ENCODE results near the gene DHRS12. TPM values are rescaled to one million over a fixed set of nuclear protein-coding genes. Genes with fewer than 3 reads are reported as not detected.

The DHRS12 gene
- total and polyA plus RNA-seq, 12 donors = 4.3 to 33.9 (median 11.6) TPM

DNA sequence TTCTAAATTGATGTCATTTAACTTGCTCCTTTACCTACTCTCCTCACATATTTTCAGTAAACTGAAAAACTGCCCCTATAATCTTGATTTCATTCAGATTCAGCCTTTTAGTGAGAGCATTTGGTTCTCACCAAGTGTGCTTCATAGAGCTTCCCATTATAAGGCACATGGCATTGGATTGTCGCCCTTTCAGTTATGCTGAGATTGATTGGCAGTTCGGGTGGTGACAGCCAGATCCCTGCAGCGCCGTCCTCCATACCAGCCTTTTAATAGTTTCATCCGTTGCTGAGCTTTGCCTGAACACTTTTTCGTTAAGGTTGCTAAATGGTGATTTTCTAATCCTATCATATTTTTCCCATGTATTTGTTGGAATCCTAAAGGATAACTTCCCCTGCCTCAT, 80.4 kb downstream of the DHRS12 start:
- H3K27ac ChIP-seq = no peak overlapping the region
- intact Hi-C loops (cut with DNase I) = no loop called here
- no peaks in the 10 kb centered on the region for H3K9me3 ChIP-seq (replicated peaks in 1 of 3)
- no peak for TF ChIP-seq POLR2A (IDR thresholded peaks at IDR 0.05)
- TF ChIP-seq, protein P1, sequence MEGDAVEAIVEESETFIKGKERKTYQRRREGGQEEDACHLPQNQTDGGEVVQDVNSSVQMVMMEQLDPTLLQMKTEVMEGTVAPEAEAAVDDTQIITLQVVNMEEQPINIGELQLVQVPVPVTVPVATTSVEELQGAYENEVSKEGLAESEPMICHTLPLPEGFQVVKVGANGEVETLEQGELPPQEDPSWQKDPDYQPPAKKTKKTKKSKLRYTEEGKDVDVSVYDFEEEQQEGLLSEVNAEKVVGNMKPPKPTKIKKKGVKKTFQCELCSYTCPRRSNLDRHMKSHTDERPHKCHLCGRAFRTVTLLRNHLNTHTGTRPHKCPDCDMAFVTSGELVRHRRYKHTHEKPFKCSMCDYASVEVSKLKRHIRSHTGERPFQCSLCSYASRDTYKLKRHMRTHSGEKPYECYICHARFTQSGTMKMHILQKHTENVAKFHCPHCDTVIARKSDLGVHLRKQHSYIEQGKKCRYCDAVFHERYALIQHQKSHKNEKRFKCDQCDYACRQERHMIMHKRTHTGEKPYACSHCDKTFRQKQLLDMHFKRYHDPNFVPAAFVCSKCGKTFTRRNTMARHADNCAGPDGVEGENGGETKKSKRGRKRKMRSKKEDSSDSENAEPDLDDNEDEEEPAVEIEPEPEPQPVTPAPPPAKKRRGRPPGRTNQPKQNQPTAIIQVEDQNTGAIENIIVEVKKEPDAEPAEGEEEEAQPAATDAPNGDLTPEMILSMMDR (IDR thresholded peaks at IDR 0.05) = no peak
- H3K36me3 ChIP-seq (replicated peaks in 1 of 2) = peaks cover 0 to 11% of the 10 kb centered on the region in 2 donors
- H3K4me3 ChIP-seq = no peak overlapping the region
- peaks cover 23 to 51% of the 10 kb centered on the region in 2 donors for H3K4me1 ChIP-seq (replicated peaks in 1 of 2)
- no peak for DNase-seq
- H3K27me3 ChIP-seq = no peaks in the 10 kb centered on the region
- WGBS, 4 donors = 97 to 99% (median 97%) methylated on average over 6 of the region's 6 CpGs

DNA sequence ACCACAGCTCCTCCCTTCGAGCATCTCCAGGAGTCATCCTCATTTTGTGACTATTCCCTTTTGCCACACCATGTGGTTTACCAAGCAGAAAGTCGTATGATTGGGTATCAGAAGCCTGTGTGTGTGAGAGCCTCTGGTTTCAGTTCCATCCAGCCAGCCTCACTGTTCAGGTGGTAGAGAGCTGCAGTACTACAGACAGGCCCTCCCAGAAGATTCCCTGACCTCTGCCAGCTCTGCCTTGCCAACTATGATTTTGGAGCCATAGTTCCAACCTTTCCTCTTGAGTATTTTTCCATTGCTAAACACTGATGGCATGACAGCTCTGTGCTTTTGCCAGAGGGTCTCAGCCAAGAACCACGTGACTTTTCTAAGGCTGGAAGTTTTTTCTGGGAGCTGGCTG, 82.5 kb downstream of the DHRS12 start:
- no peak overlapping the region for H3K4me3 ChIP-seq
- no peaks in the 10 kb centered on the region for H3K9me3 ChIP-seq (replicated peaks in 1 of 3)
- WGBS, 4 donors = 55 to 68% (median 63%) methylated on average over 3 of the region's 3 CpGs
- intact Hi-C loops (cut with DNase I) = no loop called here
- peak in 5 of 7 donors; percentile 54 to 72 (median 58) for DNase-seq
- H3K27ac ChIP-seq = peak overlapping the region in 4 of 5 donors; percentile 8 to 68 (median 45)
- H3K36me3 ChIP-seq (replicated peaks in 1 of 2) = no peaks in the 10 kb centered on the region
- TF ChIP-seq POLR2A (IDR thresholded peaks at IDR 0.05) = no peak
- TF ChIP-seq, protein P1 (IDR thresholded peaks at IDR 0.05) = no peak
- peaks cover 20 to 32% of the 10 kb centered on the region in 2 donors for H3K4me1 ChIP-seq (replicated peaks in 1 of 2)
- no peaks in the 10 kb centered on the region for H3K27me3 ChIP-seq

DNA sequence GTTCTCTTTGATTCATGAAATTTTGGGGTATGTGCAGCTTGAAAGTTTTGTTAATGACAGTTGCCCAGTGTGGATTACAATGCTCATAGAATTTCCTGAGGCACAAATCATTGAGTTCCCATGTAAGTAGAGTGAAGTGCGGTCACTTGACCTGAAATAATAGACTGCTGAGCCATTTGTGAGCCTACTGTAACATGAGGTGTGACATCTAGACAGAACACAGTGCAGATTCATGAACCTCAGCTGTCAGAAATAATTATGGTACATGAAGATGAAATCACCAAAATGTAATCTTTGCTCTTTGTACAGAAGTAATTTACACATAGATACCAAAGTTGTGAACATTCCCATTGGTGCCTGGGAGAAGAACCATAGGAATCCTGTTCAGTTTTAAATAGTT, 84.6 kb downstream of the DHRS12 start:
- DNase-seq = no peak
- Histone ChIP-seq H3K27me3 (no peaks in the 10 kb centered on the region), H3K27ac (no peak overlapping the region), H3K9me3 (replicated peaks in 1 of 3) (no peaks in the 10 kb centered on the region), H3K4me1 (replicated peaks in 1 of 2) (peaks cover 8 to 26% of the 10 kb centered on the region in 2 donors), H3K4me3 (no peak overlapping the region), H3K36me3 (replicated peaks in 1 of 2) (no peaks in the 10 kb centered on the region)
- WGBS, 4 donors = 97 to 100% (median 100%) methylated on average over 1 of the region's 1 CpG
- TF ChIP-seq POLR2A (IDR thresholded peaks at IDR 0.05) = no peak
- TF ChIP-seq, protein P1 (IDR thresholded peaks at IDR 0.05) = no peak
- intact Hi-C loops (cut with DNase I) = no loop called here

Other genes starting within 250 kb of the DHRS12 start
- 10 to 100 TPM; 14.9 to 38.6 (median 30.2) TPM for gene WDFY2, start 219.7 kb downstream of the DHRS12 start, total RNA-seq
- 10 to 100 TPM; 13.2 to 22.2 (median 16.6) TPM for gene WDFY2, start 219.7 kb downstream of the DHRS12 start, polyA plus RNA-seq
- gene TMEM272, start 41.0 kb upstream of the DHRS12 start, total RNA-seq = under 1 TPM in 1 of 9 donors, not detected in 8; 0.17 TPM
- gene TMEM272, start 41.0 kb upstream of the DHRS12 start, polyA plus RNA-seq = under 1 TPM in 2 of 3 donors, not detected in 1; 0.03 to 0.05 TPM
- gene CCDC70, start 57.8 kb upstream of the DHRS12 start, total RNA-seq = not detected
- gene CCDC70, start 57.8 kb upstream of the DHRS12 start, polyA plus RNA-seq = not detected
- 1 to 10 TPM; 2.2 to 5.6 (median 3.7) TPM for gene ATP7B, start 207.3 kb upstream of the DHRS12 start, total RNA-seq
- gene ATP7B, start 207.3 kb upstream of the DHRS12 start, polyA plus RNA-seq = 1 to 10 TPM in 2 of 3 donors, under 1 TPM in 1; 0.80 to 2.1 (median 1.7) TPM
- 10 to 100 TPM; 11.8 to 35.4 (median 30.3) TPM for gene ALG11, start 208.2 kb upstream of the DHRS12 start, total RNA-seq
- 10 to 100 TPM in 1 of 3 donors, 1 to 10 TPM in 2; 6.8 to 22.3 (median 9.7) TPM for gene ALG11, start 208.2 kb upstream of the DHRS12 start, polyA plus RNA-seq
- 10 to 100 TPM in 8 of 9 donors, 1 to 10 TPM in 1; 7.7 to 18.0 (median 14.4) TPM for gene UTP14C, start 220.5 kb upstream of the DHRS12 start, total RNA-seq
- 10 to 100 TPM in 1 of 3 donors, 1 to 10 TPM in 2; 1.4 to 21.4 (median 2.7) TPM for gene UTP14C, start 220.5 kb upstream of the DHRS12 start, polyA plus RNA-seq

All from adrenal gland (tissue), 12 donors.